Prostate gland (tissue), 2 donors: ENCODE results near the gene NT5M. TPM values are rescaled to one million over a fixed set of nuclear protein-coding genes. Genes with fewer than 3 reads are reported as not detected.
A peak's percentile ranks its signal among the peaks of the same experiment; 100 is the strongest.

Source experiments
- DNase-seq: peaks from one replicate; pipeline ENCODE4 v3.0.0-alpha.2; 2019; ENCODE audit warnings: low spot score
- H3K27ac ChIP-seq, 2 donors: fragments of 200-600 bp; sonication (generic); 2 replicates each; pipeline ENCODE4 v1.5.1; 2017 to 2019
- H3K27me3 ChIP-seq: fragments of 200-600 bp; sonication (generic); replicated peaks from 2 replicates; pipeline ENCODE4 v1.5.1; 2019; ENCODE audit not compliant: insufficient read depth
- H3K36me3 ChIP-seq, 2 donors: fragments of 200-600 bp; sonication (generic); 1 replicate in 1 of 2; 2 replicates in 1 of 2; pipeline versions ENCODE4 v1.5.1 to v1.8.1; 2017 to 2019
- H3K4me1 ChIP-seq: fragments of 200-600 bp; sonication (generic); replicated peaks from 2 replicates; pipeline ENCODE4 v1.5.1; 2019
- H3K4me3 ChIP-seq, 2 donors: fragments of 200-600 bp; sonication (generic); 2 replicates each; pipeline ENCODE4 v1.5.1; 2017 to 2019
- H3K9me3 ChIP-seq: fragments of 200-600 bp; sonication (generic); 2 replicates; pipeline ENCODE4 v1.5.1; 2017
- CTCF ChIP-seq, 4 experiments: fragments of 200-600 bp in 2 of 4; fragments of 450-650 bp in 2 of 4; sonication (generic) in 2 of 4; IDR thresholded peaks; 1 replicate in 3 of 4; 2 replicates in 1 of 4; pipeline ENCODE4 v1.5.1; 2016 to 2019; ENCODE audit warnings: antibody characterized with exemption in 4 of 4, mild to moderate bottlenecking in 2 of 4, moderate library complexity in 2 of 4
- POLR2A ChIP-seq: fragments of 450-650 bp; IDR thresholded peaks from one replicate; pipeline ENCODE4 v1.6.1; 2016; ENCODE audit warnings: antibody characterized with exemption, mild to moderate bottlenecking
- POLR2AphosphoS5 ChIP-seq: sonication (generic); formaldehyde crosslinking; IDR thresholded peaks from one replicate; pipeline ENCODE4 v1.6.1; 2017; ENCODE audit warnings: antibody characterized with exemption
- WGBS: methylation state at CpG from one replicate; pipeline ENCODE4 v1.1.5; 2018; 5-methylcytosine and 5-hydroxymethylcytosine counted together
- intact Hi-C: fragments of 100-400 bp; cut with DNase I; formaldehyde crosslinking; loops from one replicate; pipeline ENCODE4 v1.14.2; 2022
- total RNA-seq, 2 donors: library from RNA; depleted of rRNA; stranded (reverse); fragments of >200 nt; gene quantifications; one replicate each; pipeline ENCODE4 v1.1.0, GENCODE V29; 2016

The NT5M gene
- total RNA-seq, 2 donors from 2014 or later, result 7.6 to 35.2 TPM

DNA sequence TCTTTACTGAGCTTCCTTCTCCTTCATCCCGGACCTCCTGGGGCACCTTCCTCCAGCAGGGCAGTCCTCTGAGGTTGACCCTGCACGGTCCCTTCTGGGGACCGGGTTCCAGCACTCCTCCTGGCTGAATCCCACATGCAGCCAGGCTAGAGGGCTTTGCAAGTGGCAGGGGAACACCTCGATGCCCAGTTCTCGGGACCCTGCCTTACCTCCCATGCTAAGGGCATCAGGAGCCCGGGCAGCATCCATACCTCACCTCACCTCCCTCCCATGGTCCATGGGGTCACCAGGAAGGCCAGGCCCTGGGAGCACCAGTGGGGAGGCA, 81.1 kb downstream of the NT5M start:
- intact Hi-C loops, result no loop called here
- no peak for DNase-seq
- Histone ChIP-seq H3K36me3 (no peaks in the 10 kb centered on the region), H3K9me3 (no peaks in the 10 kb centered on the region), H3K27me3 (no peaks in the 10 kb centered on the region), H3K4me1 (no peaks in the 10 kb centered on the region), H3K4me3 (no peak overlapping the region), H3K27ac (no peak overlapping the region)
- TF ChIP-seq CTCF (IDR thresholded peaks at IDR 0.05), result no peak
- 95% methylated on average over 6 of the region's 6 CpGs for WGBS

DNA sequence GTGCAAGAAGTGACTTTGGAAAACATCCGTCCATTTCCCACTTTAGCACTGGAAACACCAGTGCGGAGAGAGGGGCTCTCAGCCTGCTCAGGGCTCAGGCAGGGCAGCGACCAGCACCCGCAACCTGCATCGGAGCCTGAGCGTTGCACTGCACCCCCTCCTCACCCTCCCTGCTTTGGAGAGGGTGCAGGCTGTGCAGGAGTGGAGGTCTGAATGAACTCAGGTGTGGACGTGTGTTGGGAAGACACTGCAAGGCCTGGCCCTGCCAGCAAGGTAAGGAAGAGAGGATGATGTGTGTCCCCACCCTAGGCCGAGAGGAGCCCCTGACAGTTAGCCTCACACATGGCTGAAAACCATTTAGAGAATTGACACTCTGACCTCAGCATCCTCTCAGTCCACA, 81.8 kb downstream of the NT5M start:
- 96% methylated on average over 8 of the region's 8 CpGs for WGBS
- no peak for TF ChIP-seq POLR2A
- no peak for TF ChIP-seq POLR2AphosphoS5
- TF ChIP-seq CTCF (IDR thresholded peaks at IDR 0.05), result no peak
- intact Hi-C loops, result no loop called here
- Histone ChIP-seq H3K36me3 (no peaks in the 10 kb centered on the region), H3K9me3 (no peaks in the 10 kb centered on the region), H3K27me3 (no peaks in the 10 kb centered on the region), H3K4me1 (no peaks in the 10 kb centered on the region), H3K4me3 (no peak overlapping the region), H3K27ac (no peak overlapping the region)
- no peak for DNase-seq

DNA sequence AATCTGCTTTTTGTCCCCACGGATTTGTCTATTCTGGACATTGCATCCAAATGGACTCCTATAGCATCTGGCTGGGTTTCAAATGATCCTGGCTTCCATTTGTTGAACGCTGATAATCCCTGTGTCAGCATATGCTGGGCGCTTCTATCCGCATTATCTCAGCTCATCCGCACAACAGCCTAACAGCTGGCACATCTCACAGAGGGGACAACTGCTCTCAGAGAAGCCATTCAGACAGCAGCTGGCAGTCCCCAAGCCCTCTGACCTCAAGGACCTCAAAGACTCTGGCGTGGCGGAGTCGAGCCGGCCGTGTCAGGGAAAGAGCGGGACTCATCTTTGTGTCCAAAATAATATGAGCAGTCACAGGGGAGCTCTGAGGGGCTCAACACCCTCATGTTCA, 82.3 kb downstream of the NT5M start:
- no peak for DNase-seq
- intact Hi-C loops, result no loop called here
- no peaks in the 10 kb centered on the region for H3K36me3 ChIP-seq
- peak overlapping the region in 1 of 2 donors; percentile 35 for H3K27ac ChIP-seq
- WGBS, result 84% methylated on average over 11 of the region's 11 CpGs
- no peak overlapping the region for H3K4me3 ChIP-seq
- no peak for TF ChIP-seq POLR2A
- no peak for TF ChIP-seq POLR2AphosphoS5
- TF ChIP-seq CTCF (IDR thresholded peaks at IDR 0.05), result no peak
- no peaks in the 10 kb centered on the region for H3K4me1 ChIP-seq
- H3K9me3 ChIP-seq, result no peaks in the 10 kb centered on the region
- H3K27me3 ChIP-seq, result no peaks in the 10 kb centered on the region

DNA sequence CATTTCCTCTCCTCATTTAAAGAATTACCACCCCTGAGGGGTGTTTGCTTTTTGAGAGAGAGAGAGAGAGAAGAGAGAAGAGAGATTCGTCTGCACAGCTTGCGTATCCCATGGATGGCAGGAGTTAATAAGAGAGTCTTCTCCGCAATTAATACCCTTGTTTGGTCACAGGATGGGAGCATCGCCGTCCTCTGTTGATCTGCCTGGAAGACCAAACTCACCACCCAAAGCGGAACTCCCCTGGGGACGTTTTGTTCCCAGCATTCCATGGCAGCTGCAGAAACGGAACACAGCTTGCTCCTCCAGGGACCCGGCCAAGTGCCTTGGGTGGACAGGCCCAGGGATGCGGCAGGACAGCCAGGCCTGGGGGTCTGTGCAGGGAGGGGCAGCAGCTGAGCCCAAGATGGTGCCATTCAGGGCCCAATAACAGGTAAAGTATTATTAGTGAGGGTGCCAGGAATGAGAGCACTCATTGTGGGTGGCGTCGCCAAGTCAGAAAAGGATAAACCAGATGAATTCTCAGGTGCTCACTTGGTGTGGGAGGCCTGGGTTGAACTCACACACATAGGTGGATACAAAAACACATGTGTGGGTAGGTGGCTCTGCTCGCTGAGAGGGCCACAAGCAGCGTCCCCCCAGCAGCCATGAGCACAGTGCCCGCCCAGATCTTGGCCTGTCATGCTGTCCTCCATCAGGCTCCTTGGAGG, 83.1 kb downstream of the NT5M start:
- no peak for DNase-seq
- TF ChIP-seq POLR2A (no peak), POLR2AphosphoS5 (peak; percentile 41)
- no peaks in the 10 kb centered on the region for H3K9me3 ChIP-seq
- WGBS, result 67% methylated on average over 15 of the region's 15 CpGs
- peak overlapping the region in 1 of 2 donors; percentile 35 for H3K27ac ChIP-seq
- H3K4me3 ChIP-seq, result no peak overlapping the region
- no peaks in the 10 kb centered on the region for H3K4me1 ChIP-seq
- H3K36me3 ChIP-seq, result no peaks in the 10 kb centered on the region
- intact Hi-C loops, result no loop called here
- no peaks in the 10 kb centered on the region for H3K27me3 ChIP-seq

DNA sequence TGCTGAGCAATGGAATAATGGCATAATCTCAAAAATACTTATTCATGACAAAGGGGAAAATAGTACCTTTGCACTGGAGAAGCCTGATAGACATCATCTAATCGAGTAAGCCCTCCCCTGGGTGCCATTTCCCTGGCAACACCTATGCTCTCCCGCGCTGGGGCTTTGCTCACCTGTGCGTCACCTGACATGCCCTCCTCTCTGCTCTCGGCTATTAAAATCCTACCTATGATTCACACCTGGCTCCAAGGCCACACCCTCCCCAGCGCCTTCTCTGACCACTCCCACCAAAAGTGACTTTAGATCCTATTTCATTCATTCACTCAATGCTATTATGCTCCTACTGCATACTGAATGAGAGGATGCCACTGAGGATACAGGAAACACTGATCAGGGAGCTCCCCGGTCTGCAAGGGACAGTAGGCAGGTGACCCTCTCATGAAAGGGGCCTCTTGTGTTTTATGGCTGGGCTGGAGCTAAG, 83.9 kb downstream of the NT5M start:
- H3K36me3 ChIP-seq, result no peaks in the 10 kb centered on the region
- H3K27me3 ChIP-seq, result no peaks in the 10 kb centered on the region
- TF ChIP-seq POLR2AphosphoS5, result no peak
- TF ChIP-seq CTCF (IDR thresholded peaks at IDR 0.05), result no peak
- TF ChIP-seq POLR2A, result no peak
- H3K4me1 ChIP-seq, result no peaks in the 10 kb centered on the region
- no peaks in the 10 kb centered on the region for H3K9me3 ChIP-seq
- H3K4me3 ChIP-seq, result no peak overlapping the region
- 83% methylated on average over 7 of the region's 7 CpGs for WGBS
- no peak overlapping the region for H3K27ac ChIP-seq
- DNase-seq, result no peak
- intact Hi-C loops, result no loop called here
